ENCODE data around the gene BAAT.
"Not testable (repeated sequence)": the region's sequence is repeated elsewhere in the genome, so short reads cannot be mapped to it uniquely, and the experiment has no call there.

The BAAT gene

DNA sequence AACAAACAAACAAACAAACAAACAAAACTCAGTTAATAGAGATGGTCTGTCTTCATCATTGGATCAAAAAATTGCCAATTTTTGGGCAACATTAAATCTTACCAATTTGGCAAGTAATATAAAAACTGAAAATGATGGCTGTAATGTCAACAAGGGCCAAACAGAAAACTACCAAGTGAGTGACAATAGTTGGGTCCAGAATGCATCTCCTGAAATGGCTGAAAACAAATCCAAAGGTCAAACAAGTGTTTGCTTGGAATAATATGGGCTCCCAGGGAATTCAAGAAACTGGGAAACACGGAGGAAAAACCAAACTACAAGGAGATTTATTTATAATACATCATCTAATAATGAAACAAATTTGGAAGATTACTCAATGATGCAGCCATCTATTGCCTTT is 25.1 kb downstream of the BAAT start:
- DNase-seq = no peak

DNA sequence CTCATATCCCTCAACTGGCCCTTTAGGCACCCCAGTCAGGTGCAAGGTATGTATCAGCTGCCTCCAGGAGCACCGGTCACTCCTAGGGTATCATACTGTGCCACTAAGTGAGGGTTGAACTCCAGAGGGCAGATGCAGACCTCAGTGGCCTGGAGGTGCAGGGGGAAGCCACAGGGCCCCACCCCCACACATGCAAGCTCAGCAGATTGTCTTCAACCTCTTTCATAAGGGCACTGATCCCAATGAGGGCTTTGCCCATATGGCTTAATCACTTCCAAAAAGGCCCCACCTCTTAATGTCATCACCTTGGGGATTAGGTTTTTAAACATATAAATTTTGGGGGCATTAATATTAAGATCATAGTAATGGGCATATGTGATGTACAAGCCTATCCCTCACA is 28.2 kb downstream of the BAAT start:
- no peak for DNase-seq

DNA sequence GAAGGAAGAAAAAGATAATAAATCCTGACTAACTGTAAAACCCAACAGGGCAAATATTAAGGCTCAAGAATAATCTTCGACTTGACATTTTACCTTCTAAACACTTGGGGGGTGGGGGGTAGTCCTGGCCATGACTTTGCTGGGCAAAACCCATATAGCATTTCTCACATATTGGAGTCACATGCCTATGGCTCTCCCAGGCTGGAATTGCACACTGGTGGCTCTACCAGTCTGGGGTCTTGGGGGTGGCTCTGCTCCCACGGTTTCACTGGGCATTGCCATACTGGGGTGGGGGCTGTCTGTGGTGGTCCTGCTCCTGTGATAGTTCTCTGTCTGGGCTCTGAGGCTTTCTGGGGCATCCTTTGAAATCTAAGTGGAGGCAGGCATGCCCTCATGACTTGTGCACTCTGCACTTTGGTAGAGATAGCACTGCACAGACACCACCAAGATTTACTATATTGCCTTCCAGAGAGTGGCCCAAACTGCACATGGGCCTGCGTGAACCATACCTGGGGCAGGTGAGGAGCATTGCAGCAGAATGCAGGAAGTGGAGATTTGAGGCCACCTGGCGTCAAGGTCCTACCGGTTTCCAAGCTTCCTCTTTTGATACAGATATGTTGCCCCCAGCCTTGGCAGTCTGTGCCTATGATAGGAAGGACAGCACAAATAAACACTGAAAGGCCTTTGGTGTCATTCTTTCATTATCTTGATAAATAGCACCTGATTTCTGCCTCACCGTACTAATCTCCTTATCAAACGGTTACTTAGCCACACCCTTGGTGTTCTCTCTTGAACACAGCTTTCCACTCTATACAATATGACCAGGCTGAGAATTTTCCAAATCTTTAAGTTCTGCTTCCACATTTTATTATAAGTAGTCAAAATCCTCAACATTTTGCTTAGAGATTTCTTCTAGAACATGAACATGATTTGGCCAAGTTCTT is 29.8 kb downstream of the BAAT start:
- DNase-seq = no peak

DNA sequence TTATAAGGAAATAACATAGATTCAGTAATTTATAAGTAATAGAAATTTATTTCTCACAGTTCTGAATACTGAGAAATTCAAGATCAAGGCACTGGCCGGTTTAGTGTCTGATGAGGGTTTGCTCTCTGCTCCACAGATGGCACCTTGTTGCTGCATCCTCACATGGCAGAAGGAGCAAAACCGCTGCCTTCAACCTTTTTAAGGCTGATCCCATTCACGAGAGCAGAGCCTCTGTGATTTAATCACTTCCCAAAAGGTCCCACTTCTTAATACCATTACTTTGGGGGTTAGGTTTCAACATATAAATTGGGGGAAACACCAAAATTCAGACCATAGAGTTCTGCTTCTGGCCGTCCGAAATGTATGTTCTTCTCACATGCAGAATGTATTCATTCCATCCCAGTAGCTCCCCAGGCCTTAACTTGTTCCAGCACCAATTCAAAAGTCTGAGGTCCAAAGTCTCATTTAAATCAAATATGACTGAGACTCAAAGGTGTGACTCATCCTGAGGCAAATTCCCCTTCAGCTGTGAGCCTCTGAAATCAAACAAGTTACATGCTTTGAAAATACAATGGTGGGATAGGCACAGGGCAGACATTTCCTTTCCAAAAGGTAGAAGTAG is 30.6 kb downstream of the BAAT start:
- DNase-seq = no peak

DNA sequence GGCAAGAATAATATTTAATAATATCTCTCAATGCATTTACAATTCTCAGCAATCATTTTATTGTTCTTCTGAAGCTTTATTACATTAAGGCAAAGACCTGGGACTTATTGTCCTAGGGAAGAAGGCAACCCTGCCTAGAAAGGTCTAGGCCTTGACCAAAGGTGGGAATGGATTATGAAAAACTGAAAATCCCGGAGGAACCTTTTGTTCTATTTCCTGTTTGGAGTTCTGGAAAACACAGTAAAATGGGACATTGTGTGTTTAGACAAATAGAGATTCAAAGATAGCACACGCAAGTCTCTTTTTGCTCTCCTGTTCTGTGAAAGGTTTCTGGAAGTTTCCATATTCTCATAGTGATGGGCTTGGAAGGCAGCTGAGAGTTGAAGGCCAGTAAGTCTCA is 31.1 kb downstream of the BAAT start:
- DNase-seq = no peak

DNA sequence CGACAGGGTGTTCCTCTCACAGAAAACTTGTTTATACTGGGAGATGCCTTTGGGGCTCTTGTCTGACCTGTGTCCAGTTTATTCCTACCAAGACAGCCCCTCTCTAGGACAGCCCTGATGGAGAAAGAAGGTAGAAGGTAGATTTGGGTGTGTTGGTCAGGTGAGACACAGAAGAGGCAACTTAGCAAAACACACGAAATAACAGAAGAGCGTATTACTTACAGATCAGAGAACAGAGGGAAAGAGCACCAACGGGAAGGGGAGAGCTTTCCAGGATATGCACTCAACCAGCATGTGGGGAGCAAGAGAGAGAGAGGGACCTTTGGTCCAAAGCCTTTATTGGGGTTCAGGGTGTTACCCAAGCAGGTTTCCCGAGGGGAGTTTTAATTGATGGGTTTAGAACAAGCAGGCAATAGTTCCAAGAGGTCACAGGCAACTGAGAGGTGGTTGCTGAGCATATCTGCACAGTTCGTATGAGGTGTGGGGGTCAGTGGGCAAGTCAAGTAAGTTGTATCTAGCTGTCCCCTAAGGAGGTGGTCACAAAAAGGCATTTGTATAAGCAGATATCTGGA is 31.8 kb downstream of the BAAT start:
- DNase-seq = no peak

DNA sequence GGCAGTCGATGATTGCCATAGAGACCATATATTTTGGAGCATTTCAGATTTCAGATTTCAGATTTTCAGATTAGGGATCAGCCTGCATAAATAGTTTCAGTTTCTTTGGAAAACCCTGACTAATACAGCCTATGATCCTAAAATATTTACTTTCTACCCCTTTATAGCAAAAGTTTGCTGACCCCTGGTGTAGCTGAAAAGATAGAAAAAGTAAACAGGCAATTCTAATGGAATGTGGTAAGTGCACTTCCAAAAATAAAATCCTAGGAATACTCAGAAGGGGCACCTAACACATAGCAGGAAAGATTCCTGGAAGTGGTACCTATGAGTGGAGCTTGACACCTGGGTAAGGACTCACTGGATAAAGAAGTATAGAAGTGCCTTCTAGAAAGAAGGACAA is 34.5 kb downstream of the BAAT start:
- no peak for DNase-seq

DNA sequence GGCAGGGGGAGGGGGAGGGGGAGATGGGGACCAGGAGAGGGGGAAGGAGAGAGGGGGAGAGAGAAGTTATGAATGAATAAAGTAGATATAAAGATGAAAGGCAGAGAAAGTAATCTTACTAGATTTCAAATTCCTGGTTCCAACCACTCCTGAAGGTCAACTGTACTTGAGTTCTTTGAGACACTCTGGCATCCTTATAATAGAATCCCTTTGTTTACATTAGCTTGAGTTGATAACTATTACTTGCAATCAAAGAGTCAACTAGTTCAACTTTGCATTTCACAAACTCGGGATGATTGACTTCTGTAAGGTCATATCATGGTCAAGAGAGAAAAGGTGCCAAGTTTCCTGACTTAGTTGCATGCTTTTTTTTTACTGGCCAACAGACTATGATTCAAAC is 42.2 kb downstream of the BAAT start:
- no peak for DNase-seq

DNA sequence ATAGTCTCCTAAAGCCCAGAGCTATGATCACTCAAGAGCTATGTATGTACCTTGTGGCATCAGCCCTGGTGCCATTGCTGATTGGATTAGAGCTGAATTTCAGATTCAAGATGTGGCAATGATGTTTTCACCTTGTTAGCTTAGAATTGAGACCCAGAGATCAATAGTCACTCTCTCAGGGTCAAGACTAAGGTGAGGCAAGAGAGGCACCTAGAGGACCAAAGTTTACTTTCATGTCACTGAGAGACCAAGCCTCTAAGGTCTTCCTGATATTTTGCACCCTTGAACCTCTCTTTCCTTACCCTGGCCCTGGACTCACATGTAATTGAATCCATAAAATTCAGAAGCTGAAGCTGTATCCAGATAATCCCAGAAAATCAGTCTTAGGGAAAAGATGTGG is 42.8 kb downstream of the BAAT start:
- DNase-seq = no peak

DNA sequence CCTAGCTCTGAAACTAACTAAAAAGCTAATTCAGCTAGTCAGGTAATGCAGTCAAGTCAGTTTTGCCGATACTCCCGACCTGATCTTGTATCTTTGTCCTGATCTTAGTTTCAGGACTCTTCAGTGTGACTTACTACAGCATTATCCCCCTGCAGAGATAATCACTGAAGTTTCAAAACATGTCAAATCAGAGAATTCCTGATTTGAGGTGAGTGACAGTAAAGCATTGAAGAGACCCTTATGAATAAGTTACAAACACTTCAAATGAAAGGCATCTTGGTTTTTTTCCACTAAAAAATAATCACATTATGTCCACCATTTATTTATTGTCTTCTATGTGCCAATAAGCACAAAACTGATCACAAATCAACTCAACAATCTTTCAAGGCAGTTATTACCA is 47.6 kb downstream of the BAAT start:
- DNase-seq = no peak

DNA sequence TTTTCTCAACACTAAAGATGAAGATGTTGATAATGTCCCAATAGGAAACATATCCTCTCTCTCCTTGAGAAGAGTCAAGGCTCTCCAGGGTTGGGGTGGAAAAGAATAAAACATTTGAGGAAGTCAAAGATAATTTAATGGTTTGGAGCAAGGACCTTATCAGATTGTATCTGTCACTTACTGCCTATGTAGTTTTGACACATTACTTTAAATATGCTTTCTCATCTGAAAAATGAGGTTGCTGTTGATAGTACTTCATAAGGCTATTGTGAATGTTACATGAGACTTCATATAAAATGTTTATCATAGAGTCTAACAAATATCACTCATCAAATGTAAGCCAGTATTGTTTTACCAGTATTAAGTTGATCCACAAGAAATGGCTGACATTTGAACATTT is 48.7 kb downstream of the BAAT start:
- no peak for DNase-seq

DNA sequence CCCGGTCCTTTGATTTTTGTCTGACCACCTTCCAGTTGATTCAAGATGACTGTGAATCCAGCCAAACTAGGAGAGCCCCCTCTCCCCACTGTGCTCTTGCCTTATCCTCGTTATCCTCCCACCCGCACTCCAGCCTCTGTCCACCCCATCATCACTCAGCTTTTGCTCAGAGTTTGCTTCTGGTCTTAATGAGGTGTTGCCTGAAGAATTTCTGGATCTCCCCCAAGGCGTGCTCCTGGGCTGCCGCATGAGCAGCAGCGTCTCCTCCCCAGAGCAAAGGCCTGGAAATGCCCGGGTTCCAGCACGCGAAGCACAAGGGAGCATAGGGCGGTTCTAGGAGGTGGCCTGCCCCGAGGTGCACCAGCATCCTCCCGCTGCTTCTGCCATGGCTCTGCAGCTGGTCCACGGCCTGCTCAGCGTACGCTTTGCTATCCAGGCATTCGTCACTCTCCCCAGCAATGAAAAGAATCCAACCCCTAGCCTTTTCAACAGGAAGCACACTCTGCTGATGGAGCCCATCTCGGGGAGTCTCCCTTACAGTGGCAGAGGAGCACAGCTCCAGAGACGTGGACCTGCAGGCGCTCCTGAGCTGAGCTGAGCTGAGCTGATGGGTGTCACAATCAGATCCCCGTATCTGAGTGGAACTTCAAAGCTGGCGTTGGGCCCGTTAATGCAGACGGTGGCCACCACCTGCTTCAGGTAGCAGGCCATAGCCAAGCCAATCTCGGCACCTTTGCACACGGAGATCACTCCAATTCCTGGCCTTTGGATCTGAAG is 50.7 kb downstream of the BAAT start:
- no peak for DNase-seq

DNA sequence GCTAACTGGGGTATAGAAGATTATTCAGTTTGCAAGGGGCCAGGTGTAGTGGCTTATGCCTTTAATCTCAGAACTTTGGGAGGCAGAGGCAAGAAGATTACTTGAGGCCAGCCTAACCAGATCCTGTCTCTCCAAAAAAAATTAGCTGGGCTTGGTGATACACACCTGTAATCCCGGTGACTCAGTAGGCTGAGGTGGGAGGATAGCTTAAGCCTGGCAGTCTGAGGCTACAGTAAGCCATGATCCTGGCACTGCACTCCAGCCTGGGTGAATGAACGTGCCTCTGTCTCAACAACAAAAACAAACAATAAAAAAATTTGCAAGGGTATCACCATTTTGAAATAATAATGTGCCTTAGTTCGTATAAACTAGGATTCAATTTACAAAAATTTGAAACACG is 51.3 kb downstream of the BAAT start:
- DNase-seq = no peak

DNA sequence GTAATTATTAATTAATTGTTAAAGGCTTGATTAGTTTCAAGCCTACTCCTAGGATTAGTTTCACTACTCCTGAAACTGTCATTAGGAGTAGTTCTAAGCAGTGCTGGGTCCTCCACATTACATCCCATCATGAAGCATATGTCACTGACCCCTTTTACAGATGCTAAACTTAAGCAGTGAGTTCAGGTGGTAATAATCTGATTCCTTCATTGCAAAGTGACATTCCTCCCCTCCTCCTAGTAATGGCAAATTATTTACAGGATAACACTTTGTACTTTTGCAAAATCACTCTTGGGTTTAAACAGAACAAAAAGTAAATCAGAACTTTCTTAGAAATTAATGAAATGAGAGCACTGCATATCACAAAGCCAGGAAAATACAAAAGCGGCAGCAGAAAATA is 52.4 kb downstream of the BAAT start:
- no peak for DNase-seq

DNA sequence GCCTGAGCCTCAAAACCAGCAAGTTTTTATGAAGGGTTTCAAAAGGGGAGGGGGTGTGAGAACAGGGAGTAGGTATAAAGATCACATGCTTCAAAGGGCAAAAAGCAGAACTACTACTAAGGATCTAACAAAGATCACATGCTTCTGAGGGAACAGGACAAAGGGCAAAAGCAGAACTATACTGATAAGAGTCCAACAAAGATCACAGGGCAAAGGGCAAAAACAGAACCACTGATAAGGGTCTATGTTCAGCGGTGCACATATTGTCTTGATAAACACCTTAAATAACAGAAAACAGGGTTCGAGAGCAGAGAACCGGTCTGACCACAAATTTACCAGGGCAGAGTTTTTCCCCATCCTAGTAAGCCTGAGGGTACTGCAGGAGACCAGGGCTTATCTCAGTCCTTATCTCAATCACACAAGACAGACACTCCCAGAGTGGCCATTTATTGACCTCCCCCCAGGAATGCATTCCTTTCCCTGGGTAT is 57.3 kb downstream of the BAAT start:
- DNase-seq = not testable (repeated sequence)

DNA sequence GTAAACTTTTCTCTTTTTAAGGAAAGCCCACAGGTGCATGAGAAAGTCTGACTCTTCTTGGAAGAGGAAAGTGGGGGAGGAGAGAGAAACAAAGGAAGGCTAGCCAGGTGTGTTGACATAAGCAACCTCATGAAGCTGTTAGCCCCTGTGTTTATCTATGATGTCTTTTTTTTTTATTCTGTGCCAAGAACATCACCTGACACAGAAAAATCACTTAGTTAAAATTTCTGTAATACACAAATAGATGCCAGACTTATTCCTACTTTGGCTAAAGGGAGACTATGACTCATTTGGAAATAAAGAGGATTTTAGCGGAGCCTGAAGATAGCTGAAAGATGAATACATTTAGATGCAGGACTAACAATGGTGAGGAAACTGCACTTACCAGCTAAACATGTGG is 58.3 kb downstream of the BAAT start:
- DNase-seq = no peak

DNA sequence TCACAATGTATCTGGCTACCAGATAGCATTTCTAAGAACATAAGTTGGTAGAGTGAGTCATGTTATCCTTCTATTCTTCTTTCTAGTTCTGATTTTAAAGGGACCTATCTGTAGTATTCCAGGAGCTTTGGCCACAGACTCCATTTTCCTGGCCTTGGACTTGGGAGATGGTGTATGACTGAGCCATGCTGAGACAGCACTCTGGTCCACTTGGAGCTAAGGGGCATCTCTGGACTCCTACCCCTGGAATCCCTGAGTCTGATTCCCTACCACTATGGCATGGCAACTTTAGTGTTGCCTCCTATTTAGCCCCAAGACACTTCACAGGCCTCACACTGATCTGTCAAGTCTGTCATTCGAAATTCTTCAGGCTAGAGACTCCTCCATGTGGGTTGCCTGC is 58.8 kb downstream of the BAAT start:
- no peak for DNase-seq

DNA sequence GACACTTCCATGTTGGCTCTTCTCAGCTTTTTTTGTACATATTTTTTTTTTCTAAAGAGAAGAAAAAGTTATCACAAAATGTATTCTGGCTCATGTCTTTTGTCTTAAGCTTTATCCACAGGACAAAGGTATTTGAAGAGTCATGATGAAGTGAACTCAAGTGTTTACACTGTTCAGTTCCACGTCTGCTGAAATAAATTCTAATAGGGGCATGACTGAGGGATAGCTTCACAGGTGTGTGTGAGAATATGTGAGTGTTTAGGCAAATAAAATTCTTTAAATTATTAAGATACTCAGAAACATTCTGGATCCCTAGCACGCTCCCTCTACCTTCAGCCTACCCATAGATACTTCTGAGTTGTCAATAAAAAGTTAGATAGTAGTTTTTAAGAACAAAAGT is 59.8 kb downstream of the BAAT start:
- no peak for DNase-seq

DNA sequence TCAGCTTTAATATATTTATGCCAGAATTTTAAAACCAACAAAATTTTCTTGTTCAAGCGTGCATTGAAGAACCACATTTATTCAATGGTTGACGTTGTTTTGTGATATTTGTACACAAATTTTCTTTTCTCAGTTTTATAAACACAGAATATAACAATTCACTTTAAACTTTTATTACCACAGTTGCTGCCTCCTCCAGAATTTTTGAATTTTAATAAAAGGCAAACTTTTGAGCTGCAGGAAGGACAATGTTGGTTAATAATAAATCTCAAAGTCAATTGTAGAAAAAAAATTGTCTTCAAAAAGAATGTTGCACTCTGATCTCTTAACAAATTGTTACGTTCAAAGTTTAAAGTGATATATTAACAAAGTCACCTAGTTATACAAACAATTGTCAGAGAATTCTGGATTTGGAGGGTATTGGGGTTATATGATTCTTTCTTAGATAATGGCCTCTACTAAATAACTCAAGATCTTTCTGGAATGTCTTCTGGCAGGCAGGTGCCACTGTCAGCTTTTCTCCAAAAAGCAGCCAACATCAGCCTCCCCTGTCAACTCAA is 60.5 kb downstream of the BAAT start:
- DNase-seq = no peak

DNA sequence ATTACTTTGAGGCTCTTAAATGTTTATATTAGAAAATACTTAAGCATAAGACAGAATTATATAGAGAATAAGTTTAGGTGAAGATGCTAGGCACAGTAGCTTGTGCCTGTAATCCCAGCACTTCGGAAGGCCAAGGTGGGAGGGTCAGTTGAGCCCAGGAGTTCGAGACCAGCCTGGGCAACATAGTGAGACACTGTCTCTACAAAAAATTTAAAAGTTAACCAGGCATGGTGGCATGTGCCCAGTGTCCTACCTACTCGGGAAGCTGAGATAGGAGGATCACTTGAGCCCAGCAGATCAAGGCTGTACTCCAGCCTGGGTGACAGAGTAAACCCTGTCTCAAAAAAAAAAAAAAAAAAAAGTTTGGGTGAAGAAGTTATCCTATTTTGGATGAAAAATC is 61.7 kb downstream of the BAAT start:
- no peak for DNase-seq

DNA sequence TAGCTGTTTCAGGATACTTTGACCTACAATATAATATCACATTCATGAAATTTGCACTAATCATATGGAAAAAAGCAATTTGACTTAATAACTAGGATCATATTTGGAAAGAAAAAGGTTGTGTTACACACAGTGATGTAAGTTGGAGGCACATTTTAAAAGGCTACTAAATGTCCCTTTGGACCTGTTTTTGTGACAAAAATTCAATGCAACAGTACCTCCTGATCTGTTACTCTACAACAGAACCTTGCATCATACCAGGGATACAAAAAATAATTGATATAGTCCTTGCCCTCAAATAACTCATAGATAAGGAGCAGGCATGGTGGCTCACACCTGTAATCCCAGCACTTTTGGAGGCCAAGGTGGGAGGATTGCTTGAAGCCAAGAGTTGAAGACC is 67.1 kb downstream of the BAAT start:
- no peak for DNase-seq

DNA sequence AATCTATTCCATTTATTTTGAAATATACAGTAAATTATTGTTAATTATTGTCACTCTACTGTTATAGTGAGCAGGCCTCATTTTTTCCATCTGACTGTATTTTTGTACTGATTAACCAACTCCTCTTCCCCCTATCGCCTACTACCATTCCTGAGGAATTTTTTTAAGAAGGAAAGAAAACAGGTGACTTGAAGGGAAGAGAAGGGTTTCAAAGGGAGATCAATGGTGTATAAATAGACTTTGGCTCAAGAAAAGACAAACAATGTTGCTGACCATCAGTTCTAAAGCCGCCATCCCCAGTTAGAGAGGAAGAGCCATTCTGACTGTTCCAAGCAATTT is 69.7 kb downstream of the BAAT start:
- DNase-seq = no peak

DNA sequence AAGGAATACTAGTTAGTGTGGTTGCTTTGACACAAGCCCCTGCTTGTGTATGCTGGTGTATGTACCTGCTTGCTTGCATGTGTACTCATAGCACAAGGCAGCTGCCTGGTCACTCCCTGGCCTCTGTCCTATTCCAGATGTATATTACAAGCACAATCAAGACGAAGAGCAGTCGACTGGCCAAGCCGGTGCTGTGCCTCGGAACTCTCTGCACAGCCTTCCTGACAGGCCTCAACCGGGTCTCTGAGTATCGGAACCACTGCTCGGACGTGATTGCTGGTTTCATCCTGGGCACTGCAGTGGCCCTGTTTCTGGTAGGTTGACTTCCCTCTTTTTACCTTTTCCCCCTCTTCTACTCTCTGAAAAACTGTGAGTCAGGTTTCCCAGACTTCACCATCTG is 72.1 kb downstream of the BAAT start:
- no peak for DNase-seq
